NCI-H2171 treated with DMSO at 0.1 percent for 48 hours (cell line): ENCODE measurements around the gene SELENOK.

Source experiments
- DNase-seq: peaks from one replicate; lab custom pipeline; 2025; lab: John Stamatoyannopoulos, UW

SELENOK gene

GRCh38 chr3:53842436-53843194, 49.0 kb downstream of the SELENOK start:
- no peak for DNase-seq

- DNase-seq = no peak
Measured at GRCh38 chr3:53841296-53841695, 50.4 kb downstream of the SELENOK start.

DNA sequence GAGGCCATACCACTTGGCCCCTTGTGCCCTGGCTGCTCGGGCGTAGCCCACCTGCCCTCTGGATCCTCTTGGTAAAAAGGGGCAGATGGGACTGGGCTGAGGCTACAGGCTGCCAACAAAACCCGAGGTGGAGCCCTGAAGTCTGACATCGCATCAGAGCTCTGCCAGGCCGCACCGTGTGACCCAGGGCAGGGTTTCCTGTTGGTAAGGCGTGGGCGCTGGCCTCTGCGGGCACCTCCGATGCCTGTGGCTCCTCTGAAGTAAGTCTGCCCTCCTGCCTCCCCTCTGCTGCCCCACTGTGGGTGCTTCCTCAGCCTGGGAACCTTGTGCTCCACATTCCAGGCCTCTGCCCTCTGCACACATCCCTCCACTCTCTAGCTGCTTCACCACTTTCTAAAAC, 54.3 kb downstream of the SELENOK start:
- no peak for DNase-seq

GRCh38 chr3:53836084-53836872, 55.4 kb downstream of the SELENOK start:
- no peak for DNase-seq

DNA sequence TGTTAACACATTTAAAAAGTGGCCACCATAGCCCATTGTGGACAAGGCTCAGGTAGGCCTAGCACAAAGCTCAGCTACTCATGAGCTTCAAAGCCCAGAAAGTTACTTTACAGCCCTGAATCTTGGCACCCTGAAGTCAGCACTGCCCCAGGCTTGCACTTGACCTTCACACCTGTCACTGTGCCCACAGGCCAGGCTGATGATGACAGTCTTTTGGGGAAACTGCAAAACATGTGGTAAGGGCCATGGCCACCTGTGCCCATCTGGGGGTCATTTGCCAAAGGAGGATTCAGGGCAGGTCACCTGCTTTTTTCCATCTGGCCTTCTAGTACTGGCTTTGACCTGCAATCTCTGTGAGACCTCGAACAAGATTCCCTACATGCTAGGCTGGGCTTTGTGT, 56.4 kb downstream of the SELENOK start:
- DNase-seq = no peak

DNA sequence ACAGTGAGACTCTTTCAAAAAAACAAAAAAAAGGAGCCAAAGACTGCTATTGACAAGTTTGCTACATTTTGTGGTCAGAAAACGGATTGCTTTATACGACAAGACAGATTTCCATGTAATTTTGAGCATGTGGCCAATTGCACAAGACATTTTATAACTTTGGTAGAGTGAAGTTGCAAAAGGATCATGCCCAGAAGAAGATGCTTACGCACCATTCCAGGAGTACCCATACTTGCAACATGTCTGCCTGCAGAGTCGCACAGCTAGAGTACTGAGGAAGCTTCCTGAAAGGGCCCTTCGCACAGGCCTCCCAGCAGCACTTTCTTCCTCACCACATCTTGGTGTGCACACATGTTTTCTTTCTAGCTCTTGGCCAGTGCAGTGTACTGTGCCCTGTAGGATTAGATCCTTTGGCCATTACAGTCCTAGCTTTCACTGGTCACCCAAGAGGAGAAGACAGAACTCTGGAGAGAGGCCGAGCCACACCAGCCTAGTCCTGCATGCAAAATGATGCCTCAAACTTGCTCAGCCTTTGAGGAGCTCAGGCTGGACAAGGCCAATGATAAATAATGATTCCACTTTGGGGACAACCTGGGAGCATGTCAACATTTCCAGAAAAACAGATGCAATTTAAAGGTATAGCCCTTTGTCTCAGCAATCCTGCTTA, 57.1 kb downstream of the SELENOK start:
- no peak for DNase-seq
